GM18873 (cell line): ENCODE results near the gene CNST.
"Not testable (repeated sequence)": the region's sequence is repeated elsewhere in the genome, so short reads cannot be mapped to it uniquely, and the experiment has no call there.

Experiments
- ATAC-seq: cut with Tn5 transposase; IDR thresholded peaks from one replicate; pipeline ENCODE4 v1.9.1; 2021; ENCODE audit warnings: mild to moderate bottlenecking, moderate library complexity, moderate number of reproducible peaks; ENCODE audit not compliant: unreplicated experiment, low FRiP score

The CNST gene

GRCh38 chr1:246659594-246660140, 93.4 kb downstream of the CNST start:
- ATAC-seq, result no peak

GRCh38 chr1:246661451-246661850, 95.2 kb downstream of the CNST start:
- ATAC-seq, result no peak

GRCh38 chr1:246667773-246668172, 101.5 kb downstream of the CNST start:
- ATAC-seq, result no peak

DNA sequence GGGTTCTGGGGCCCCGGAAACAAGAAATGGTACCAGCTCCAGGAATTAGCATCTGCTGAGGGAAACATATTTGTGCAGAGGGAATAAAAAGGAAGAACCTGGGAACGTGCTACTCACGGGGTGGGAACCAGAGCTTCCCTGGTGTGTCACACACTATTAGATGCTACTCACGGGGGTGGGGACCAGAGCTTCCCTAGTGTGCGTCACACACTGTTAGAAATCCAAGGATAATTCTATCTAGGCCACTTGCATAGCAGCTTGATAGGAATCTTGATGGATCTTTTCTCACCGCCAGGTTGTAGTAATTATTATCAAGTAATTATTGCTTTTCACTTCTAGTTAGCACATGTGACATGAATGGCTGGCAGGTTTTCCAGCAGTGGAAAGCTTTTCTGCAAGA, 103.4 kb downstream of the CNST start:
- ATAC-seq, result no peak

DNA sequence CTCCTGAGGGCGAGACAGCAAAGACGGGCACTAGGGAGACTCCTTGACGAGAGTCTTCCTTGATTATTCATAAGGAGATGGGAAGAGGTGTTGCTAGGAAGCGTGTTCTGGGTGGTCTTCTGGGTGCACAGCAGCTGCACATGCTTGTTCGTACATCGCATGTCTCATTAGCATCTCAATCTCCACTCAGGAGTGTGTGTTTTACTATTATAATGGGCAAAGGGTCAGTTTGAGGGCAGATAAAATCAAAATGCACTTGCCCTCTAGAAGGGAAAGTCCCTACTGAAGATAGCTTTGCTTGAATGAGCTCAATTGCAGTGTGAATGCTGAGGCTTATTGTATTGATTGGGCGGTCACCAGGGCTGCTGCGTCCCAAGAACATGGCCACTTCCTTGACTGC, 107.8 kb downstream of the CNST start:
- no peak for ATAC-seq

DNA sequence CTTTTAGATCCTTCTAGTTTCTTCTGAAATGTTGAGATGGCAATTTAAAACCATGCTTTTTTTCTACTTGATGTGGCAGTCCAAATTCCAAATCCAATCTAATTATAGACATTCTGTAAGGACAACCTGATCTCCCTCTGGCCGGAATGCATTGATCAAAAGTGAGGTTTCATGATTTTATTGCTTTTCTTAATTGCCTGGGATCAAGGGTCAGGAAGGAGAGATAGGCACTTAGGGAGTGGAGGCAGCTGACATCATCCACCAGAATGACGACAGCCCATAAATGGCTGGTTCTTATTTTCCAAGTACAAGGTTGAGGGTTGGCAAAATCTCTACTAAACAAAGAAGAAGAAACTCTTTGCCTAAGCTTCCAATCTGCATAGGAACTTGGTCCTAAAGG, 111.6 kb downstream of the CNST start:
- no peak for ATAC-seq

- ATAC-seq, result no peak
Measured at GRCh38 chr1:246678816-246679793, 112.8 kb downstream of the CNST start.

GRCh38 chr1:246679794-246680177, 113.5 kb downstream of the CNST start:
- ATAC-seq, result no peak

- no peak for ATAC-seq
Measured at GRCh38 chr1:246680190-246680589, 113.9 kb downstream of the CNST start.

- ATAC-seq, result no peak
Measured at GRCh38 chr1:246680696-246681130, 114.5 kb downstream of the CNST start.

GRCh38 chr1:246681900-246682895, 115.9 kb downstream of the CNST start:
- ATAC-seq, result no peak

- ATAC-seq, result no peak
Measured at GRCh38 chr1:246683521-246683920, 117.3 kb downstream of the CNST start.

DNA sequence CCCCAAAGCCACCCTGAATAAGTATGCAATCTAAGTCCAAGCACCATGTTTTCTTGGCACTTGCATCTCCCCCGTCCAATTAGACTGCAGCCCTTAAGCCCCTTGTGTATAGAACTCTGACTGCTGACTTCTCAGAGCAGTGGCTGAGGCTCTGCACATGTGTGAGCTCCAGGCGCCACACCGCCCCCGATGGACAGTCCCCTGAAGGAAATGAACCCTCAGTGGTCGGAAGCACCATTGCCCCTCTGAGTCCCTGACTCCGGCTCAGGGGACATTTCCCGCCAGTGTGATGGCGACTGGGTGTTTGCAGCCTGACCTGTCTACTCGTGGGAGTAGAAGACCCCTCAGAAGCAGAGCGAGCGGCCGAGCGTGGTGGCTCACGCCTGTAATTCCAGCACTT, 120.7 kb downstream of the CNST start:
- no peak for ATAC-seq

GRCh38 chr1:246689409-246690008, 123.3 kb downstream of the CNST start:
- peak; percentile 89 for ATAC-seq

DNA sequence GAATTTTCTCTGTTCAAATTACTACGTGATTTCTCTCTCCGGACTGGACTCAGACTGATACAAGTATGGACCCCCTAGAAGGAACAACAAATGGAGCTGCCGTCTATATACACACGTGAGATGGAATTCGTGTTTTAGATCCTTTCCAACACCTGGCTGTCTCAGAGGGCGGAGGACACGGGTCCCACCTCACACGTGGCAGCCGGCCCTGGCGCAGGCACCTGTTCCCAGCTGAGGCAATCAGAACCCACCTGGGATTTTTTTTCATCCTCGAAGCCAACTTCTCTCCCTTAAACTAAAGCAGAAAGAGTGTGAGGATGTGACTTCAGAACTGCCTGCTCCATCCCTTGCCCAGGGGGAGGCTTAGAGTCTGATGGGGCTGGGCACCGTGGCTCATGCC, 123.8 kb downstream of the CNST start:
- no peak for ATAC-seq

DNA sequence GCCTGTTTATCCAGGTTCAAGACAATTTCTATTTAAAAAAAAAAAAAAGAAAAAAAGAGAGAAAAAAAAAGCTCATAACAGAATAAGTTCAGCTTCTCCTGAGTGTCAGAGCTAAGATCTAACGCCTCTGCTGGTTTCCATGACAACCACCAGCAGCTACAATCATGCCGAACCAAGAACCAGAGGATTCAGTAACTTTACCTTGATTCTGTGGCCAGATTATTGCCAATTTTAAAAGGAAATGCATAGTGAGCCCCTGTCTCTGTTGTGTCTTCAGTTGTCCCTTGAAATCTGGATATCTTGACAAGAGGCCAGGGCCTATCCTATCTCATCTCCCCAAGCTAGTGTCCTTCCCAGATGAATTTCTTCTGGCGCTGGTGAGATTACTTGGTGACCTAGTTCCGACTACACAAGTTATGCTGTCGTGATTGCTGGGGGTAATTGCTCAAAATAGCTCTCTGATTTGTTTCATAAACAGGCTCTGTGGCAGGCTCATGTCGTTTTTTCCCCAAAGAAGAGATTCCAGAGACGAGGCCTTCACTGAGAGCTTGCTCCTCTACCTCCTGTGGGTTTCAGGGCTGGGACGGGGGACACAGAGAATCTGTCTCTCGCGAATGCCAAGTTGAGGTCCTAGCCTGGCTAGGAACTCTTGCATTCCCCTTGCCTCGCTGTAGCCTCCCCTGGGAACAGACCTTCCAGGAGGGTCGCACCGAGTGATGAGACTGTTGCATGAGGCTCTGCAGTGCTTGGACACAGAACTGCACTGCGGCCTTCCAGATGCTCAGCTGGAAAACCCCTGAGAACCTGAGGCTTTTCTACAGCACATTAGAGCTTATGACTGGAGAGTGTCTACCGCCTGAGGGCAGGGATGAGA, 125.6 kb downstream of the CNST start:
- ATAC-seq, result no peak

GRCh38 chr1:246694213-246694895, 128.1 kb downstream of the CNST start:
- not testable (repeated sequence) for ATAC-seq

DNA sequence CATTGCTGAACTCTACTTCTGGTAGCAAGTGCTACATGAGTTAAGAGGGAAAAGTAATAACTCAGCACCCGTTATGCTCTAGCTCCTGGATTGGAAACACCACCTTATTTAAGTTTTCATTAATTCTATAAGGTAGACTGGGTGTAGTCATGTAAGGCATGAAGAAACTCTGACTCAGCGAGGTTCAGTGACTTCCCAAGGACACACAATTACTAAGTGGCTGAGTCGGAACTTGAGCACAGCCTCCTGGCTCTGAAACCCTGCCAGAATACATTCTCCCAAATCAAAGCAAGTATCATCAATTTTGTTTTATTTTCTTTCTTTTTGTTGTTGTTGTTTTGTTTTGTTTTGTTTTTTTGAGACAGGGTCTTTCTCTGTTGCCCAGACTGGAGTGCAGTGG, 128.9 kb downstream of the CNST start:
- ATAC-seq, result no peak

- no peak for ATAC-seq
Measured at GRCh38 chr1:246695666-246696065, 129.4 kb downstream of the CNST start.
